GM23338 (cell line): Measurements from ENCODE around the gene CDC16. TPM values are rescaled to one million over a fixed set of nuclear protein-coding genes. Genes with fewer than 3 reads are reported as not detected.

Experiments used
- ATAC-seq: fragments of 200-7000 bp; cut with Tn5 transposase; 3 replicates; pipeline ENCODE4 v1.9.1; 2020
- DNase-seq: peaks from one replicate; pipeline ENCODE4 v3.0.0-alpha.2; 2015; ENCODE audit warnings: low spot score
- H2AFZ ChIP-seq: fragments of 200-600 bp; sonication (generic); 2 replicates; pipeline ENCODE4 v1.8.0; 2016; ENCODE audit warnings: antibody characterized with exemption, mild to moderate bottlenecking, moderate library complexity
- H3F3A ChIP-seq: fragments of 200-600 bp; sonication (generic); replicated peaks from 2 replicates; pipeline ENCODE4 v1.8.0; 2017; ENCODE audit warnings: antibody characterized with exemption, mixed run types, low read depth
- H3K27ac ChIP-seq: fragments of 200-600 bp; sonication (generic); 2 replicates; pipeline ENCODE4 v1.6.1; 2016; ENCODE audit warnings: low read depth
- H3K27me3 ChIP-seq: fragments of 200-600 bp; sonication (generic); 2 replicates; pipeline ENCODE4 v1.8.0; 2016; ENCODE audit warnings: mild to moderate bottlenecking, mixed run types, moderate library complexity; ENCODE audit not compliant: insufficient read depth
- H3K36me3 ChIP-seq: fragments of 200-600 bp; sonication (generic); 2 replicates; pipeline ENCODE4 v1.8.0; 2016; ENCODE audit warnings: mild to moderate bottlenecking; ENCODE audit not compliant: insufficient read depth
- H3K4me1 ChIP-seq: fragments of 200-600 bp; sonication (generic); 2 replicates; pipeline ENCODE4 v1.8.0; 2016; ENCODE audit warnings: mild to moderate bottlenecking, moderate library complexity; ENCODE audit not compliant: insufficient read depth
- H3K4me2 ChIP-seq: fragments of 200-600 bp; sonication (generic); 2 replicates; pipeline ENCODE4 v1.7.1; 2017; ENCODE audit warnings: mixed run types
- H3K4me3 ChIP-seq: fragments of 200-600 bp; sonication (generic); 2 replicates; pipeline ENCODE4 v1.6.1; 2016; ENCODE audit warnings: mixed run types
- H3K79me2 ChIP-seq: fragments of 200-600 bp; sonication (generic); replicated peaks from 2 replicates; pipeline ENCODE4 v1.8.0; 2017; ENCODE audit warnings: mild to moderate bottlenecking; ENCODE audit not compliant: insufficient read depth
- H3K9me2 ChIP-seq: fragments of 200-600 bp; sonication (generic); 2 replicates; pipeline ENCODE4 v1.8.0; 2017; ENCODE audit not compliant: insufficient read depth
- H4K20me1 ChIP-seq: fragments of 200-600 bp; sonication (generic); replicated peaks from 2 replicates; pipeline ENCODE4 v1.8.0; 2017; ENCODE audit warnings: mild to moderate bottlenecking; ENCODE audit not compliant: insufficient read depth
- H3K27ac Mint-ChIP-seq: 2 replicates; pipeline ENCODE4 v1.8.0; 2020; ENCODE audit warnings: inconsistent platforms, mild to moderate bottlenecking, moderate library complexity, mixed read lengths
- H3K27me3 Mint-ChIP-seq: 3 replicates; pipeline ENCODE4 v1.8.0; 2022; ENCODE audit warnings: low read depth, mild to moderate bottlenecking, moderate library complexity, mixed read lengths, inconsistent platforms; ENCODE audit not compliant: insufficient read depth, poor library complexity
- H3K36me3 Mint-ChIP-seq: 3 replicates; pipeline ENCODE4 v1.8.0; 2021; ENCODE audit warnings: low read depth, mild to moderate bottlenecking, inconsistent platforms, moderate library complexity, mixed read lengths
- H3K4me1 Mint-ChIP-seq: 3 replicates; pipeline ENCODE4 v1.8.0; 2020; ENCODE audit warnings: mild to moderate bottlenecking, inconsistent platforms, mixed read lengths
- H3K4me3 Mint-ChIP-seq: 3 replicates; pipeline ENCODE4 v1.8.0; 2021; ENCODE audit warnings: moderate library complexity, mild to moderate bottlenecking, inconsistent platforms, mixed read lengths
- H3K9me3 Mint-ChIP-seq: 3 replicates; pipeline ENCODE4 v1.8.0; 2020; ENCODE audit warnings: moderate library complexity, mild to moderate bottlenecking, inconsistent platforms, mixed read lengths
- CREB1 ChIP-seq: fragments of 250-450 bp; sonication (Bioruptor Pico); IDR thresholded peaks from 2 replicates; pipeline ENCODE4 v1.5.0; 2020; ENCODE audit warnings: low read depth, mild to moderate bottlenecking, moderate library complexity
- EZH2 ChIP-seq: fragments of 200-600 bp; sonication (generic); IDR thresholded peaks from one replicate; pipeline ENCODE4 v1.8.0; 2017; ENCODE audit warnings: antibody characterized with exemption, mild to moderate bottlenecking, low read depth; ENCODE audit not compliant: unreplicated experiment
- EZH2phosphoT487 ChIP-seq: fragments of 200-600 bp; sonication (generic); IDR thresholded peaks from one replicate; pipeline ENCODE4 v1.8.1; 2018; ENCODE audit warnings: antibody characterized with exemption; ENCODE audit not compliant: unreplicated experiment
- JUNB ChIP-seq: IDR thresholded peaks from one replicate; pipeline ENCODE4 v1.6.1; 2016; ENCODE audit warnings: antibody characterized with exemption; ENCODE audit not compliant: unreplicated experiment
- POLR2AphosphoS5 ChIP-seq: IDR thresholded peaks from 2 replicates; pipeline ENCODE4 v1.6.1; 2016; ENCODE audit warnings: antibody characterized with exemption, low read depth
- REST ChIP-seq: IDR thresholded peaks from one replicate; pipeline ENCODE4 v1.6.1; 2018; ENCODE audit warnings: antibody characterized with exemption; ENCODE audit not compliant: unreplicated experiment
- STAT1 ChIP-seq: IDR thresholded peaks from one replicate; pipeline ENCODE4 v1.6.1; 2016; ENCODE audit warnings: antibody characterized with exemption; ENCODE audit not compliant: unreplicated experiment
- ZNF114 ChIP-seq: fragments of 250-450 bp; sonication (Bioruptor Pico); IDR thresholded peaks from 2 replicates; pipeline ENCODE4 v1.5.0; 2020; ENCODE audit warnings: mild to moderate bottlenecking, moderate library complexity
- ZNF331 ChIP-seq: fragments of 250-450 bp; sonication (Bioruptor Pico); IDR thresholded peaks from 2 replicates; pipeline ENCODE4 v1.5.0; 2020; ENCODE audit warnings: low read depth, mild to moderate bottlenecking, moderate library complexity
- ZNF462 ChIP-seq: fragments of 250-450 bp; sonication (Bioruptor Pico); IDR thresholded peaks from 2 replicates; pipeline ENCODE4 v1.5.0; 2020; ENCODE audit warnings: mild to moderate bottlenecking, moderate library complexity
- polyA plus RNA-seq: library from polyadenylated mRNA; unstranded; fragments of >200 nt; fragmentation: Nextera tagmentation; extraction: Ambion mirVana; gene quantifications from 2 replicates; pipeline ENCODE4 v1.2.1, GENCODE V29; 2016
- total RNA-seq: library from RNA; depleted of rRNA; stranded (reverse); fragments of >200 nt; shearing (Covaris generic); gene quantifications from 2 replicates; pipeline ENCODE4 v1.2.3, GENCODE V29; 2014
- TF ChIP-seq, protein P1 (sequence below): IDR thresholded peaks from 2 replicates; pipeline ENCODE4 v1.6.1; 2016; ENCODE audit warnings: antibody characterized with exemption

CDC16 gene
- total and polyA plus RNA-seq, 2 experiments from 2014 or later = 86.1 to 91.3 TPM

- Mint-ChIP-seq H3K9me3 (peaks cover 19% of the 10 kb centered on the region), H3K27me3 (peaks cover 5% of the 10 kb centered on the region), H3K4me3 (no peak overlapping the region), H3K27ac (no peak overlapping the region), H3K4me1 (no peaks in the 10 kb centered on the region), H3K36me3 (peaks cover 2% of the 10 kb centered on the region; the same call in 1 of the 3 replicates)
- no peaks in the 10 kb centered on the region for H3K9me2 ChIP-seq
- no peaks in the 10 kb centered on the region for H3K36me3 ChIP-seq
- H3F3A ChIP-seq = no peaks in the 10 kb centered on the region
- H3K27ac ChIP-seq = no peak overlapping the region
- no peaks in the 10 kb centered on the region for H3K79me2 ChIP-seq
- no peaks in the 10 kb centered on the region for H4K20me1 ChIP-seq
- no peaks in the 10 kb centered on the region for H3K27me3 ChIP-seq
- ATAC-seq = no peak
- no peaks in the 10 kb centered on the region for H3K4me1 ChIP-seq
- no peak overlapping the region for H3K4me3 ChIP-seq
- no peak for TF ChIP-seq CREB1 (CRISPR knock-in tag)
- TF ChIP-seq ZNF114 = no peak
- no peak overlapping the region for H3K4me2 ChIP-seq
- no peak overlapping the region for H2AFZ ChIP-seq
- DNase-seq = no peak
These were observed 49.3 kb upstream of the CDC16 start for GRCh38 chr13:114185182-114185971.

DNA sequence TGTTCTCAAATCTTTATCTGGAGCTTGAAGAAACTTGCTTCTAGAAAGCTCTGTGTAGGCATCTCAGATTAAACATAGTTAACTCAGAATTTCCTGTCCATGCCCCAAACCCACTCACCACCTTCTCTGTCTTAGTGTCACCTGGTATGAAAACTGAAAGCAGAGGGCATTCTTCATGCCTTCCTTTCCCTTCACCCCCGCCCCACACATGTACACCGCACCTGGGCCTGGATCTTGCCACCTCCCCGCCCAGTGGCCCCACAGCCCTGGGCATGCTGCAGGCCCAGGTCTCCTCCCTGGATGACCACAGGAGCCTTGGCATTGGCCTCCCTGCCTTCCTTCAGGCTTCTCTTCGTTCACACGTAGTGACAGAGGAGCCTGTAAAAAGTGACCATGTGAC is 39.8 kb upstream of the CDC16 start:
- H3K36me3 ChIP-seq = no peaks in the 10 kb centered on the region; the same call in 1 of the 2 replicates
- ATAC-seq = no peak
- H2AFZ ChIP-seq = no peak overlapping the region
- no peaks in the 10 kb centered on the region for H3K36me3 Mint-ChIP-seq
- DNase-seq = no peak
- H3K79me2 ChIP-seq = no peaks in the 10 kb centered on the region
- H3K4me3 Mint-ChIP-seq = no peak overlapping the region
- no peaks in the 10 kb centered on the region for H4K20me1 ChIP-seq
- no peak overlapping the region for H3K4me2 ChIP-seq
- peaks cover under 1% of the 10 kb centered on the region for H3K27me3 ChIP-seq
- H3K27ac Mint-ChIP-seq = no peak overlapping the region
- peaks cover 2% of the 10 kb centered on the region for H3K27me3 Mint-ChIP-seq
- no peaks in the 10 kb centered on the region for H3K9me2 ChIP-seq
- H3K4me1 ChIP-seq = 0 out of 2 replicates have a peak, but pooled peaks cover 5% of the 10 kb centered on the region
- H3K4me3 ChIP-seq = no peak overlapping the region
- H3K4me1 Mint-ChIP-seq = peaks cover 9% of the 10 kb centered on the region
- H3F3A ChIP-seq = 0 out of 2 replicates have a peak, but pooled peaks cover 3% of the 10 kb centered on the region
- H3K27ac ChIP-seq = no peak overlapping the region
- peaks cover 4% of the 10 kb centered on the region for H3K9me3 Mint-ChIP-seq
- TF ChIP-seq ZNF462 (CRISPR knock-in tag) = no peak
- TF ChIP-seq POLR2AphosphoS5 = no peak
- TF ChIP-seq EZH2 = no peak
- no peak for TF ChIP-seq EZH2phosphoT487
- no peak for TF ChIP-seq JUNB
- TF ChIP-seq ZNF331 = no peak
- TF ChIP-seq STAT1 = no peak
- TF ChIP-seq REST = no peak
- no peak for TF ChIP-seq CREB1 (CRISPR knock-in tag)
- TF ChIP-seq, protein P1, sequence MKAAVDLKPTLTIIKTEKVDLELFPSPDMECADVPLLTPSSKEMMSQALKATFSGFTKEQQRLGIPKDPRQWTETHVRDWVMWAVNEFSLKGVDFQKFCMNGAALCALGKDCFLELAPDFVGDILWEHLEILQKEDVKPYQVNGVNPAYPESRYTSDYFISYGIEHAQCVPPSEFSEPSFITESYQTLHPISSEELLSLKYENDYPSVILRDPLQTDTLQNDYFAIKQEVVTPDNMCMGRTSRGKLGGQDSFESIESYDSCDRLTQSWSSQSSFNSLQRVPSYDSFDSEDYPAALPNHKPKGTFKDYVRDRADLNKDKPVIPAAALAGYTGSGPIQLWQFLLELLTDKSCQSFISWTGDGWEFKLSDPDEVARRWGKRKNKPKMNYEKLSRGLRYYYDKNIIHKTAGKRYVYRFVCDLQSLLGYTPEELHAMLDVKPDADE = no peak
